ENCODE data around the gene RELN.

The RELN gene

GRCh38 chr7:103932389-103932788 lies 57.1 kb downstream of the RELN start:
- Histone ChIP-seq H2BK5ac (ENCODE audit: low read depth, low read length, poor library complexity) (no peak overlapping the region), H3K9ac (ENCODE audit: low read length) (no peak overlapping the region), H3K79me1 (ENCODE audit: low read length) (no peaks in the 10 kb centered on the region), H3K27me3 (ENCODE audit: insufficient read depth, low read length) (no peaks in the 10 kb centered on the region), H4K8ac (ENCODE audit: low read depth, low read length) (no peak overlapping the region), H3K9me3 (ENCODE audit: insufficient read depth, low read depth, low read length) (no peaks in the 10 kb centered on the region), H3K36me3 (ENCODE audit: control insufficient read depth in 1 of 2, insufficient read depth in 2 of 2, low read length in 2 of 2) (no peaks in the 10 kb centered on the region), H3K4me2 (ENCODE audit: low read length) (no peak overlapping the region), H2BK12ac (ENCODE audit: low read length) (no peak overlapping the region), H4K91ac (ENCODE audit: low read depth, low read length) (no peak overlapping the region), H3K4ac (ENCODE audit: low read depth, low read length) (no peak overlapping the region), H4K12ac (ENCODE audit: low read depth, low read length) (no peak overlapping the region), H3K4me1 (ENCODE audit: control insufficient read depth in 1 of 2, insufficient read depth in 2 of 2, low read length in 2 of 2) (no peaks in the 10 kb centered on the region), H3K4me3 (ENCODE audit: low read depth, low read length) (no peak overlapping the region), H2AK5ac (ENCODE audit: low read length) (no peak overlapping the region), H3K18ac (ENCODE audit: low read length) (no peak overlapping the region), H2BK120ac (ENCODE audit: insufficient read depth, low read length, poor library complexity) (no peak overlapping the region), H3K79me2 (ENCODE audit: control insufficient read depth, insufficient read depth, low read length, poor library complexity) (no peaks in the 10 kb centered on the region), H3K23ac (ENCODE audit: low read length) (no peak overlapping the region), H3K14ac (ENCODE audit: low read length) (no peak overlapping the region), H2AFZ (ENCODE audit: insufficient read depth, low read length, poor library complexity) (no peak overlapping the region), H3K27ac (ENCODE audit: low read depth, low read length) (no peak overlapping the region)
- no CpG with 5 or more reads among the region's 2 CpGs for WGBS (ENCODE audit: extremely low coverage, insufficient coverage, insufficient read length)
- no peak for DNase-seq

GRCh38 chr7:103929901-103930311 lies 59.6 kb downstream of the RELN start:
- Histone ChIP-seq H3K23ac (ENCODE audit: low read length) (no peak overlapping the region), H2AFZ (ENCODE audit: insufficient read depth, low read length, poor library complexity) (no peak overlapping the region), H3K4me2 (ENCODE audit: low read length) (no peak overlapping the region), H4K8ac (ENCODE audit: low read depth, low read length) (no peak overlapping the region), H3K4me1 (ENCODE audit: control insufficient read depth in 1 of 2, insufficient read depth in 2 of 2, low read length in 2 of 2) (no peaks in the 10 kb centered on the region), H3K27ac (ENCODE audit: low read depth, low read length) (no peak overlapping the region), H3K4me3 (ENCODE audit: low read depth, low read length) (no peak overlapping the region), H4K91ac (ENCODE audit: low read depth, low read length) (no peak overlapping the region), H3K27me3 (ENCODE audit: insufficient read depth, low read length) (no peaks in the 10 kb centered on the region), H3K14ac (ENCODE audit: low read length) (no peak overlapping the region), H2BK5ac (ENCODE audit: low read depth, low read length, poor library complexity) (no peak overlapping the region), H3K9ac (ENCODE audit: low read length) (no peak overlapping the region), H3K9me3 (ENCODE audit: insufficient read depth, low read depth, low read length) (no peaks in the 10 kb centered on the region), H3K4ac (ENCODE audit: low read depth, low read length) (no peak overlapping the region), H4K12ac (ENCODE audit: low read depth, low read length) (no peak overlapping the region), H2AK5ac (ENCODE audit: low read length) (no peak overlapping the region), H3K79me2 (ENCODE audit: control insufficient read depth, insufficient read depth, low read length, poor library complexity) (no peaks in the 10 kb centered on the region), H3K79me1 (ENCODE audit: low read length) (no peaks in the 10 kb centered on the region), H3K36me3 (ENCODE audit: control insufficient read depth in 1 of 2, insufficient read depth in 2 of 2, low read length in 2 of 2) (no peaks in the 10 kb centered on the region), H2BK12ac (ENCODE audit: low read length) (no peak overlapping the region), H2BK120ac (ENCODE audit: insufficient read depth, low read length, poor library complexity) (no peak overlapping the region), H3K18ac (ENCODE audit: low read length) (no peak overlapping the region)
- peak in 1 of 2 donors; percentile 65 for DNase-seq
- WGBS (ENCODE audit: extremely low coverage, insufficient coverage, insufficient read length): no CpG with 5 or more reads among the region's 1 CpG

- H3K9me3 ChIP-seq (ENCODE audit: insufficient read depth, low read depth, low read length): no peaks in the 10 kb centered on the region
- no peaks in the 10 kb centered on the region for H3K4me1 ChIP-seq (ENCODE audit: control insufficient read depth in 1 of 2, insufficient read depth in 2 of 2, low read length in 2 of 2)
- H4K91ac ChIP-seq (ENCODE audit: low read depth, low read length): no peak overlapping the region
- no peaks in the 10 kb centered on the region for H3K27me3 ChIP-seq (ENCODE audit: insufficient read depth, low read length)
- no peak overlapping the region for H2BK120ac ChIP-seq (ENCODE audit: insufficient read depth, low read length, poor library complexity)
- H3K79me1 ChIP-seq (ENCODE audit: low read length): no peaks in the 10 kb centered on the region
- no peak overlapping the region for H3K18ac ChIP-seq (ENCODE audit: low read length)
- no peak for DNase-seq
- H2BK12ac ChIP-seq (ENCODE audit: low read length): no peak overlapping the region
- no peak overlapping the region for H3K14ac ChIP-seq (ENCODE audit: low read length)
- H3K79me2 ChIP-seq (ENCODE audit: control insufficient read depth, insufficient read depth, low read length, poor library complexity): no peaks in the 10 kb centered on the region
- no peak overlapping the region for H2AFZ ChIP-seq (ENCODE audit: insufficient read depth, low read length, poor library complexity)
- no peak overlapping the region for H2BK5ac ChIP-seq (ENCODE audit: low read depth, low read length, poor library complexity)
- no peak overlapping the region for H3K4me2 ChIP-seq (ENCODE audit: low read length)
- H3K4me3 ChIP-seq (ENCODE audit: low read depth, low read length): no peak overlapping the region
- no peak overlapping the region for H3K23ac ChIP-seq (ENCODE audit: low read length)
- H3K27ac ChIP-seq (ENCODE audit: low read depth, low read length): no peak overlapping the region
- no peak overlapping the region for H3K9ac ChIP-seq (ENCODE audit: low read length)
- no peak overlapping the region for H4K12ac ChIP-seq (ENCODE audit: low read depth, low read length)
- WGBS (ENCODE audit: extremely low coverage, insufficient coverage, insufficient read length): no CpG with 5 or more reads among the region's 1 CpG
- H3K4ac ChIP-seq (ENCODE audit: low read depth, low read length): no peak overlapping the region
- no peaks in the 10 kb centered on the region for H3K36me3 ChIP-seq (ENCODE audit: control insufficient read depth in 1 of 2, insufficient read depth in 2 of 2, low read length in 2 of 2)
- no peak overlapping the region for H2AK5ac ChIP-seq (ENCODE audit: low read length)
- H4K8ac ChIP-seq (ENCODE audit: low read depth, low read length): no peak overlapping the region
These were observed 60.9 kb downstream of the RELN start for GRCh38 chr7:103928581-103928980.

- H2BK120ac ChIP-seq (ENCODE audit: insufficient read depth, low read length, poor library complexity): no peak overlapping the region
- H3K4me3 ChIP-seq (ENCODE audit: low read depth, low read length): no peak overlapping the region
- no peak overlapping the region for H4K12ac ChIP-seq (ENCODE audit: low read depth, low read length)
- no peaks in the 10 kb centered on the region for H3K27me3 ChIP-seq (ENCODE audit: insufficient read depth, low read length)
- no peak overlapping the region for H3K9ac ChIP-seq (ENCODE audit: low read length)
- no peak for DNase-seq
- no peaks in the 10 kb centered on the region for H3K79me2 ChIP-seq (ENCODE audit: control insufficient read depth, insufficient read depth, low read length, poor library complexity)
- H3K14ac ChIP-seq (ENCODE audit: low read length): no peak overlapping the region
- no peaks in the 10 kb centered on the region for H3K9me3 ChIP-seq (ENCODE audit: insufficient read depth, low read depth, low read length)
- no peaks in the 10 kb centered on the region for H3K4me1 ChIP-seq (ENCODE audit: control insufficient read depth in 1 of 2, insufficient read depth in 2 of 2, low read length in 2 of 2)
- no peak overlapping the region for H2BK5ac ChIP-seq (ENCODE audit: low read depth, low read length, poor library complexity)
- no CpG with 5 or more reads among the region's 4 CpGs for WGBS (ENCODE audit: extremely low coverage, insufficient coverage, insufficient read length)
- no peaks in the 10 kb centered on the region for H3K36me3 ChIP-seq (ENCODE audit: control insufficient read depth in 1 of 2, insufficient read depth in 2 of 2, low read length in 2 of 2)
- no peak overlapping the region for H3K18ac ChIP-seq (ENCODE audit: low read length)
- no peak overlapping the region for H4K8ac ChIP-seq (ENCODE audit: low read depth, low read length)
- H3K27ac ChIP-seq (ENCODE audit: low read depth, low read length): no peak overlapping the region
- no peak overlapping the region for H2AFZ ChIP-seq (ENCODE audit: insufficient read depth, low read length, poor library complexity)
- no peak overlapping the region for H2AK5ac ChIP-seq (ENCODE audit: low read length)
- H3K23ac ChIP-seq (ENCODE audit: low read length): no peak overlapping the region
- H2BK12ac ChIP-seq (ENCODE audit: low read length): no peak overlapping the region
- H3K4ac ChIP-seq (ENCODE audit: low read depth, low read length): no peak overlapping the region
- no peaks in the 10 kb centered on the region for H3K79me1 ChIP-seq (ENCODE audit: low read length)
- no peak overlapping the region for H4K91ac ChIP-seq (ENCODE audit: low read depth, low read length)
- H3K4me2 ChIP-seq (ENCODE audit: low read length): no peak overlapping the region
These were observed 65.3 kb downstream of the RELN start for GRCh38 chr7:103924184-103924583.
